Measurements from ENCODE around the gene MLLT10. TPM values are rescaled to one million over a fixed set of nuclear protein-coding genes. Genes with fewer than 3 reads are reported as not detected.
A peak's percentile ranks its signal among the peaks of the same experiment; 100 is the strongest.

MLLT10 gene
- total and polyA plus RNA-seq, 9 of the 15 experiments (the other 6 are each of a cell fraction or from before 2014, with no cell fraction given) = 18.8 to 81.4 (median 64.2) TPM

DNA sequence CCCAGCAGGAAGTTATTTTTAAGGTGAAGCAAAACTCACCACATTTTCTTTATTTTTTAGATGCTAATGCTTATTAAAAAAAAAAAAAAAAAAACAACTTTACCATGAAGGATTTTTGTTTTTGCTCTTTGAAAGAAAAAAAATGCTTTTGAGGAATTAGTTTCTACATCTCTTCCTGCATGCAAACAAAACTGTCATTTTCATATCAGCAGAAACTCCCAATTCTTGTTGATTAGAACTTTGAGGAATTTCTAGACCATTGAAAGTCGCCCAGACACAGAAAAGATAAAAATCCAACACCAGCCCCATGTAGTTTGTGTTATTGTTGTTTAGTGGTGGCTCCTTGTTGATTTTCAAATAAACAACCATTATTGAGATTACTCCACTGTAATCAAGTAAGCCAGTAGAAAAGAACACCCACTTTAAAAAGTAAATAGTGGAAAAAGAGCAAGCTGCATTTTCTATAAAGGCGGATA lies 22.9 kb upstream of the MLLT10 start:
- Histone ChIP-seq H2AFZ (ENCODE audit: low read depth, low read length) (peak overlapping the region; percentile 74; the same call in 1 of the 2 replicates), H3K27me3 (ENCODE audit: control insufficient read depth in 2 of 2, insufficient read depth in 2 of 2, low read length in 2 of 2) (no peaks in the 10 kb centered on the region), H3K9ac (ENCODE audit: insufficient read depth in 1 of 2, low read depth in 2 of 2, low read length in 2 of 2) (no peak overlapping the region), H3K9me3 (replicated peaks; ENCODE audit: control insufficient read depth, insufficient read depth, low read depth, low read length) (no peaks in the 10 kb centered on the region), H3K4me3 (no peak overlapping the region), H3K27ac (ENCODE audit: extremely low read depth, low read depth, low read length) (no peak overlapping the region), H3K4me2 (ENCODE audit: insufficient read depth, low read length) (no peak overlapping the region), H3K36me3 (ENCODE audit: control insufficient read depth, insufficient read depth, low read length) (no peaks in the 10 kb centered on the region), H3K9me1 (ENCODE audit: control insufficient read depth, insufficient read depth, low read length) (no peaks in the 10 kb centered on the region), H3K79me2 (ENCODE audit: control insufficient read depth, insufficient read depth, low read length) (no peaks in the 10 kb centered on the region), H3K4me1 (replicated peaks in 1 of 2; ENCODE audit: control insufficient read depth in 2 of 2, insufficient read depth in 2 of 2, low read length in 2 of 2) (peaks cover 6 to 11% of the 10 kb centered on the region in 2 experiments; a peak in 4 of 5 replicates), H4K20me1 (replicated peaks; ENCODE audit: control insufficient read depth, insufficient read depth, low read length) (no peaks in the 10 kb centered on the region)
- peak; percentile 57 for FAIRE-seq
- POLR2A ChIA-PET = interaction anchor here (1.4 to 1.6 kb wide), 2 partner anchors 14 to 15 kb away, joined by 4 to 6 read pairs; partner anchors contain the start of gene SKIDA1
- TF ChIP-seq, protein P1, sequence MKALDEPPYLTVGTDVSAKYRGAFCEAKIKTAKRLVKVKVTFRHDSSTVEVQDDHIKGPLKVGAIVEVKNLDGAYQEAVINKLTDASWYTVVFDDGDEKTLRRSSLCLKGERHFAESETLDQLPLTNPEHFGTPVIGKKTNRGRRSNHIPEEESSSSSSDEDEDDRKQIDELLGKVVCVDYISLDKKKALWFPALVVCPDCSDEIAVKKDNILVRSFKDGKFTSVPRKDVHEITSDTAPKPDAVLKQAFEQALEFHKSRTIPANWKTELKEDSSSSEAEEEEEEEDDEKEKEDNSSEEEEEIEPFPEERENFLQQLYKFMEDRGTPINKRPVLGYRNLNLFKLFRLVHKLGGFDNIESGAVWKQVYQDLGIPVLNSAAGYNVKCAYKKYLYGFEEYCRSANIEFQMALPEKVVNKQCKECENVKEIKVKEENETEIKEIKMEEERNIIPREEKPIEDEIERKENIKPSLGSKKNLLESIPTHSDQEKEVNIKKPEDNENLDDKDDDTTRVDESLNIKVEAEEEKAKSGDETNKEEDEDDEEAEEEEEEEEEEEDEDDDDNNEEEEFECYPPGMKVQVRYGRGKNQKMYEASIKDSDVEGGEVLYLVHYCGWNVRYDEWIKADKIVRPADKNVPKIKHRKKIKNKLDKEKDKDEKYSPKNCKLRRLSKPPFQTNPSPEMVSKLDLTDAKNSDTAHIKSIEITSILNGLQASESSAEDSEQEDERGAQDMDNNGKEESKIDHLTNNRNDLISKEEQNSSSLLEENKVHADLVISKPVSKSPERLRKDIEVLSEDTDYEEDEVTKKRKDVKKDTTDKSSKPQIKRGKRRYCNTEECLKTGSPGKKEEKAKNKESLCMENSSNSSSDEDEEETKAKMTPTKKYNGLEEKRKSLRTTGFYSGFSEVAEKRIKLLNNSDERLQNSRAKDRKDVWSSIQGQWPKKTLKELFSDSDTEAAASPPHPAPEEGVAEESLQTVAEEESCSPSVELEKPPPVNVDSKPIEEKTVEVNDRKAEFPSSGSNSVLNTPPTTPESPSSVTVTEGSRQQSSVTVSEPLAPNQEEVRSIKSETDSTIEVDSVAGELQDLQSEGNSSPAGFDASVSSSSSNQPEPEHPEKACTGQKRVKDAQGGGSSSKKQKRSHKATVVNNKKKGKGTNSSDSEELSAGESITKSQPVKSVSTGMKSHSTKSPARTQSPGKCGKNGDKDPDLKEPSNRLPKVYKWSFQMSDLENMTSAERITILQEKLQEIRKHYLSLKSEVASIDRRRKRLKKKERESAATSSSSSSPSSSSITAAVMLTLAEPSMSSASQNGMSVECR (CRISPR knock-in tag; IDR thresholded peaks at IDR 0.05) = no peak
- TF ChIP-seq BCOR (IDR thresholded peaks at IDR 0.05) (no peak), CTBP1 (IDR thresholded peaks at IDR 0.05; ENCODE audit: borderline replicate concordance) (no peak), GABPB2 (CRISPR knock-in tag; conservative IDR thresholded peaks at IDR 0.05) (no peak), MYNN (IDR thresholded peaks at IDR 0.05) (no peak), MYNN (CRISPR knock-in tag; IDR thresholded peaks at IDR 0.05) (no peak), ZNF584 (CRISPR knock-in tag; IDR thresholded peaks at IDR 0.05; ENCODE audit: low read depth) (no peak), TRIM28 (IDR thresholded peaks at IDR 0.05) (no peak), MEIS2 (IDR thresholded peaks at IDR 0.05; ENCODE audit: partially characterized antibody) (no peak)
- WGBS (ENCODE audit: insufficient coverage, low coverage, missing lambda C conversion rate) = 53% methylated on average over 2 of the region's 2 CpGs
- BruUV-seq (replicated peaks) = no TSS peak
- intact Hi-C loops (cut with micrococcal nuclease) (no loop called here), in situ Hi-C loops (cut with MboI) (no loop called here)
- CTCF ChIA-PET (ENCODE audit: low intra/inter-chr PET ratio) = interaction anchor here (0.7 kb wide), 1 partner anchor 862 kb away, joined by 4 read pairs; no protein-coding TSS in a partner anchor
- no peak for DNase-seq (ENCODE audit: extremely low read depth in 1 of 4, low spot score in 3 of 4)
- no peak for ATAC-seq
